HepG2 (cell line): Measurements from ENCODE around the gene OTOP3. TPM values are rescaled to one million over a fixed set of nuclear protein-coding genes. Genes with fewer than 3 reads are reported as not detected.

Experiments
- ATAC-seq: fragments of 200-7000 bp; cut with Tn5 transposase; 3 replicates; pipeline ENCODE4 v1.9.1; 2020; ENCODE audit warnings: mild to moderate bottlenecking, moderate library complexity
- BruUV-seq: library from RNA; stranded (reverse); fragments of 400-500 nt; replicated peaks from 2 replicates; lab custom pipeline; 2021; lab: Mats Ljungman, UMichigan
- CTCF ChIA-PET: fragments of 300-600 bp; formaldehyde crosslinking; extraction: SDS; loops from one replicate; lab custom pipeline; 2021; ENCODE audit warnings: low total read pairs, inconsistent platforms, low intra/inter-chr PET ratio; lab: Yijun Ruan, JAX
- POLR2A ChIA-PET: fragments of 350-600 bp; sonication (Branson Sonifier 250); formaldehyde crosslinking; loops from one replicate; lab custom pipeline; 2020; ENCODE audit warnings: antibody characterized with exemption, inconsistent platforms; lab: Yijun Ruan, JAX
- DNase-seq: peaks from one replicate; pipeline ENCODE4 v3.0.0-alpha.2; 2015; ENCODE audit warnings: low spot score
- FAIRE-seq: peaks from 3 replicates; lab custom pipeline; 2011; peaks lifted over from hg19 to GRCh38; lab: Jason Lieb, UNC
- H2AFZ ChIP-seq: one replicate; pipeline ENCODE4 v1.6.1; 2011; ENCODE audit warnings: low read length, inconsistent platforms
- H3K27ac ChIP-seq: fragments of 300-600 bp; 3 replicates; pipeline ENCODE4 v1.8.0; 2011; ENCODE audit warnings: mixed run types, mild to moderate bottlenecking, mixed read lengths, low read length, inconsistent platforms; ENCODE audit not compliant: insufficient read depth; ENCODE audit errors: extremely low read length
- H3K27me3 ChIP-seq, 2 experiments: fragments of 200-600 bp in 1 of 2; 2 replicates in 1 of 2; 3 replicates in 1 of 2; pipeline versions ENCODE4 v1.6.0 to v1.8.0; 2011; ENCODE audit warnings: low read length in 2 of 2, mild to moderate bottlenecking in 2 of 2, moderate library complexity in 2 of 2, inconsistent platforms in 1 of 2; ENCODE audit not compliant: insufficient read depth in 2 of 2, control insufficient read depth in 1 of 2
- H3K36me3 ChIP-seq, 2 experiments: fragments of 200-600 bp in 1 of 2; replicated peaks in 1 of 2; 2 replicates in 1 of 2; 3 replicates in 1 of 2; pipeline versions ENCODE4 v1.5.1 to v1.8.0; 2011; ENCODE audit warnings: low read length in 2 of 2, inconsistent platforms in 1 of 2; ENCODE audit not compliant: insufficient read depth in 2 of 2, control insufficient read depth in 1 of 2
- H3K4me1 ChIP-seq: 2 replicates; pipeline ENCODE4 v1.5.1; 2012; ENCODE audit warnings: low read length, inconsistent platforms; ENCODE audit not compliant: insufficient read depth
- H3K4me2 ChIP-seq: 2 replicates; pipeline ENCODE4 v1.6.0; 2011; ENCODE audit warnings: low read depth, low read length, inconsistent platforms
- H3K4me3 ChIP-seq, 3 experiments: fragments of 200-600 bp in 1 of 3; sonication (generic), shearing (Covaris generic) in 1 of 3; replicated peaks in 1 of 3; 2 replicates each; pipeline ENCODE4 v1.5.1; 2011 to 2016; ENCODE audit warnings: low read length in 3 of 3, inconsistent platforms in 2 of 3, low read depth in 2 of 3, mild to moderate bottlenecking in 2 of 3, control low read depth in 1 of 3, mixed read lengths in 1 of 3; ENCODE audit not compliant: insufficient read depth in 1 of 3
- H3K79me2 ChIP-seq: one replicate; pipeline ENCODE4 v1.6.1; 2011; ENCODE audit warnings: low read length, inconsistent platforms; ENCODE audit not compliant: insufficient read depth
- H3K9ac ChIP-seq: 2 replicates; pipeline ENCODE4 v1.6.0; 2011; ENCODE audit warnings: mild to moderate bottlenecking, low read depth, low read length, inconsistent platforms; ENCODE audit not compliant: insufficient read depth
- H3K9me3 ChIP-seq: 2 replicates; pipeline ENCODE4 v1.5.1; 2012; ENCODE audit warnings: mild to moderate bottlenecking, low read length
- H4K20me1 ChIP-seq: 2 replicates; pipeline ENCODE4 v1.6.0; 2011; ENCODE audit warnings: inconsistent platforms, mild to moderate bottlenecking, low read length, moderate library complexity; ENCODE audit not compliant: insufficient read depth
- CC2D1A ChIP-seq: sonication (generic); formaldehyde crosslinking; IDR thresholded peaks from 2 replicates; pipeline ENCODE4 v1.8.1; 2023; ENCODE audit warnings: mild to moderate bottlenecking, missing genetic modification reagents
- CTCF ChIP-seq: sonication (generic); formaldehyde crosslinking; IDR thresholded peaks from 2 replicates; pipeline ENCODE4 v1.5.0; 2020; ENCODE audit warnings: mild to moderate bottlenecking, missing genetic modification reagents, moderate library complexity
- FOXC1 ChIP-seq: sonication (generic); formaldehyde crosslinking; IDR thresholded peaks from 2 replicates; pipeline ENCODE4 v1.8.0; 2022; ENCODE audit warnings: mild to moderate bottlenecking, missing genetic modification reagents, borderline replicate concordance
- MAFG ChIP-seq: sonication (generic); formaldehyde crosslinking; IDR thresholded peaks from 2 replicates; pipeline ENCODE4 v1.5.1; 2020; ENCODE audit warnings: mild to moderate bottlenecking, missing genetic modification reagents
- NFATC3 ChIP-seq: sonication (generic); formaldehyde crosslinking; IDR thresholded peaks from 2 replicates; pipeline ENCODE4 v1.5.1; 2020; ENCODE audit warnings: mild to moderate bottlenecking, missing genetic modification reagents
- PCBP1 ChIP-seq: fragments of 200-400 bp; formaldehyde crosslinking; IDR thresholded peaks from 2 replicates; pipeline ENCODE4 v1.6.1; 2017; ENCODE audit warnings: mild to moderate bottlenecking, low read depth, low read length, borderline replicate concordance
- SIN3A ChIP-seq: IDR thresholded peaks from 2 replicates; pipeline ENCODE4 v1.6.1; 2011; ENCODE audit warnings: low read depth, mild to moderate bottlenecking, control low read depth, low read length, borderline replicate concordance
- XBP1 ChIP-seq: sonication (generic); formaldehyde crosslinking; IDR thresholded peaks from 2 replicates; pipeline ENCODE4 v1.5.0; 2020; ENCODE audit warnings: missing genetic modification reagents
- ZBTB10 ChIP-seq: sonication (generic); formaldehyde crosslinking; IDR thresholded peaks from 2 replicates; pipeline ENCODE4 v1.4.0; 2020; ENCODE audit warnings: missing genetic modification reagents, borderline replicate concordance
- ZBTB2 ChIP-seq: sonication (generic); formaldehyde crosslinking; IDR thresholded peaks from 2 replicates; pipeline ENCODE4 v1.8.0; 2022; ENCODE audit warnings: low read depth, missing genetic modification reagents
- ZMYM2 ChIP-seq: sonication (generic); formaldehyde crosslinking; IDR thresholded peaks from 2 replicates; pipeline ENCODE4 v1.8.0; 2022; ENCODE audit warnings: mild to moderate bottlenecking, missing genetic modification reagents
- ZNF432 ChIP-seq: sonication (generic); formaldehyde crosslinking; IDR thresholded peaks from 2 replicates; pipeline ENCODE4 v1.5.0; 2020; ENCODE audit warnings: missing genetic modification reagents, mild to moderate bottlenecking, borderline replicate concordance
- WGBS: methylation state at CpG from one replicate; pipeline ENCODE4 v1.1.6; 2017; ENCODE audit warnings: low lambda C conversion rate; 5-methylcytosine and 5-hydroxymethylcytosine counted together
- in situ Hi-C: cut with HindIII; loops from 2 replicates; pipeline ENCODE4 v1.10.0; 2017; ENCODE audit warnings: low pct_unique_long_range_greater_than_20kb; ENCODE audit not compliant: extremely low pct_ligation_motif_present
- intact Hi-C: fragments of 100-400 bp; cut with micrococcal nuclease; formaldehyde crosslinking; loops from one replicate; pipeline ENCODE4 v1.10.0; 2022; ENCODE audit not compliant: unreplicated experiment
- polyA plus RNA-seq, 8 experiments: library from polyadenylated mRNA; depleted of rRNA in 3 of 8; stranded (reverse) in 7 of 8; unstranded in 1 of 8; fragments of >200 nt; fragmentation: Illumina TruSeq in 4 of 8; extraction: Trizol in 4 of 8; gene quantifications; 2 replicates each; pipeline versions ENCODE4 v1.2.1 to v1.2.3, GENCODE V29; 2011 to 2016; ENCODE audit warnings: low read depth in 4 of 8, missing spikeins in 1 of 8, mixed read lengths in 1 of 8; ENCODE audit not compliant: insufficient read depth in 1 of 8
- total RNA-seq, 5 experiments: library from RNA; depleted of rRNA; stranded (reverse); fragments of >200 nt; fragmentation: Illumina TruSeq; extraction: Trizol; gene quantifications; 2 replicates each; pipeline ENCODE4 v1.2.3, GENCODE V29; 2016; ENCODE audit warnings: low read depth in 1 of 5

The OTOP3 gene
- total and polyA plus RNA-seq, 2 of the 13 experiments (the other 11 are each of a cell fraction or from before 2014, with no cell fraction given) = not detected

- TF ChIP-seq ZBTB10 (no peak), SIN3A (no peak), FOXC1 (no peak), ZBTB2 (CRISPR knock-in tag) (no peak), ZNF432 (no peak), NFATC3 (CRISPR knock-in tag) (no peak), XBP1 (CRISPR knock-in tag) (no peak), CC2D1A (no peak)
Observed at GRCh38 chr17:74935048-74935447, 650 bp upstream of the OTOP3 start (continued).

GRCh38 chr17:74936470-74936799 is 737 bp downstream of the OTOP3 start:
- no peak for TF ChIP-seq PCBP1
- TF ChIP-seq CTCF (CRISPR knock-in tag) = 0 out of 2 replicates have a peak, but pooled peaks have one; percentile 4
- TF ChIP-seq MAFG (CRISPR knock-in tag) = no peak
- TF ChIP-seq ZMYM2 (CRISPR knock-in tag) = no peak
- no peaks in the 10 kb centered on the region for H4K20me1 ChIP-seq
- H3K36me3 ChIP-seq = no peaks in the 10 kb centered on the region
- H3K4me2 ChIP-seq = no peak overlapping the region
- H2AFZ ChIP-seq = no peak overlapping the region
- DNase-seq (no peak), FAIRE-seq (no peak), ATAC-seq (no peak)
- H3K9ac ChIP-seq = no peak overlapping the region
- 18% methylated on average over 8 of the region's 12 CpGs for WGBS
- peaks cover 20 to 91% of the 10 kb centered on the region in 2 experiments for H3K27me3 ChIP-seq
- no peak overlapping the region for H3K4me3 ChIP-seq
- no peaks in the 10 kb centered on the region for H3K9me3 ChIP-seq
- no peaks in the 10 kb centered on the region for H3K4me1 ChIP-seq
- in situ Hi-C loops = no loop called here
- no TSS peak for BruUV-seq
- H3K79me2 ChIP-seq = no peaks in the 10 kb centered on the region
- ChIA-PET POLR2A (no interaction called here), CTCF (no interaction called here)
- H3K27ac ChIP-seq = no peak overlapping the region
- intact Hi-C loops = no loop called here
